A549 (cell line): Measurements from ENCODE around the gene NCLN. TPM values are rescaled to one million over a fixed set of nuclear protein-coding genes. Genes with fewer than 3 reads are reported as not detected.
"Not testable (repeated sequence)": the region's sequence is repeated elsewhere in the genome, so short reads cannot be mapped to it uniquely, and the experiment has no call there.

Experiments
- ATAC-seq, 2 experiments: fragments of 200-7000 bp in 1 of 2; fragments of >200 bp in 1 of 2; cut with Nextera tagmentation in 1 of 2; cut with Tn5 transposase in 1 of 2; 3 replicates each; pipeline versions ENCODE4 v1.8.0 to v1.9.1; 2018 to 2020; ENCODE audit warnings: mild to moderate bottlenecking in 1 of 2, moderate library complexity in 1 of 2
- CTCF ChIA-PET: fragments of 300-600 bp; sonication (Branson Sonifier 250); formaldehyde crosslinking; extraction: SDS; loops from one replicate; lab custom pipeline; 2021; ENCODE audit warnings: antibody characterized with exemption, inconsistent platforms; lab: Yijun Ruan, JAX
- POLR2A ChIA-PET: fragments of 350-600 bp; formaldehyde crosslinking; extraction: SDS; loops from one replicate; lab custom pipeline; 2021; ENCODE audit warnings: antibody characterized with exemption, inconsistent platforms; lab: Yijun Ruan, JAX
- DNase-seq, 2 experiments: peaks; one replicate each; pipeline versions ENCODE4 v3.0.0 to v3.0.0-alpha.2; 2011 to 2016; ENCODE audit warnings: low read depth in 1 of 2, low spot score in 1 of 2
- FAIRE-seq: peaks from 2 replicates; lab custom pipeline; 2011; peaks lifted over from hg19 to GRCh38; lab: Jason Lieb, UNC
- H3K27ac ChIP-seq, 2 experiments: fragments of >200 bp; sonication (Bioruptor Twin); formaldehyde crosslinking; 3 replicates each; pipeline ENCODE4 v1.5.1; 2016 to 2017
- H3K4me1 ChIP-seq: fragments of >200 bp; sonication (Bioruptor Twin); formaldehyde crosslinking; 3 replicates; pipeline ENCODE4 v1.6.1; 2016
- H3K4me2 ChIP-seq: fragments of >200 bp; sonication (Bioruptor Twin); formaldehyde crosslinking; 3 replicates; pipeline ENCODE4 v1.6.1; 2016
- H3K4me3 ChIP-seq: fragments of >200 bp; sonication (Bioruptor Twin); formaldehyde crosslinking; 3 replicates; pipeline ENCODE4 v1.5.1; 2016
- H3K9me3 ChIP-seq: fragments of >200 bp; sonication (Bioruptor Twin); formaldehyde crosslinking; 3 replicates; pipeline ENCODE4 v1.6.1; 2016
- BHLHE40 ChIP-seq: IDR thresholded peaks from 2 replicates; pipeline ENCODE4 v1.6.1; 2012; ENCODE audit warnings: low read depth, low read length, inconsistent platforms
- CHD2 ChIP-seq: fragments of 150-350 bp; IDR thresholded peaks from 2 replicates; pipeline ENCODE4 v1.6.1; 2014; ENCODE audit warnings: low read length; ENCODE audit not compliant: partially characterized antibody
- CHD4 ChIP-seq: fragments of 200-600 bp; sonication (generic); IDR thresholded peaks from 2 replicates; pipeline ENCODE4 v1.6.1; 2016; ENCODE audit warnings: antibody characterized with exemption, mild to moderate bottlenecking, borderline replicate concordance
- FOSB ChIP-seq: fragments of 250-450 bp; sonication (Bioruptor Pico); IDR thresholded peaks from 2 replicates; pipeline ENCODE4 v1.5.0; 2020; ENCODE audit warnings: mild to moderate bottlenecking, moderate library complexity
- HDAC2 ChIP-seq: fragments of 200-600 bp; sonication (generic); IDR thresholded peaks from 2 replicates; pipeline ENCODE4 v1.6.1; 2016
- HEYL ChIP-seq: fragments of 250-450 bp; sonication (Bioruptor Pico); IDR thresholded peaks from 2 replicates; pipeline ENCODE4 v1.8.0; 2021; ENCODE audit warnings: mild to moderate bottlenecking, moderate library complexity
- HOXB5 ChIP-seq: fragments of 250-450 bp; sonication (Bioruptor Pico); IDR thresholded peaks from 2 replicates; pipeline ENCODE4 v1.5.0; 2020; ENCODE audit warnings: mild to moderate bottlenecking, moderate library complexity
- JUN ChIP-seq, 2 experiments: fragments of >200 bp; sonication (Bioruptor Twin); formaldehyde crosslinking; IDR thresholded peaks; 2 replicates in 1 of 2; 3 replicates in 1 of 2; pipeline ENCODE4 v1.6.1; 2016 to 2017
- MAFK ChIP-seq: fragments of 450-650 bp; IDR thresholded peaks from 2 replicates; pipeline ENCODE4 v1.6.1; 2014; ENCODE audit not compliant: partially characterized antibody
- NR3C1 ChIP-seq: fragments of >200 bp; sonication (Bioruptor Twin); formaldehyde crosslinking; IDR thresholded peaks from 3 replicates; pipeline ENCODE4 v1.6.1; 2017
- PHF8 ChIP-seq: fragments of 200-600 bp; sonication (generic); IDR thresholded peaks from 2 replicates; pipeline ENCODE4 v1.6.1; 2016; ENCODE audit warnings: low read depth, mild to moderate bottlenecking, antibody characterized with exemption, moderate library complexity, borderline replicate concordance
- RARB ChIP-seq: fragments of 250-450 bp; sonication (Bioruptor Pico); IDR thresholded peaks from 2 replicates; pipeline ENCODE4 v1.8.0; 2021; ENCODE audit warnings: mild to moderate bottlenecking, moderate library complexity
- RCOR1 ChIP-seq: fragments of 150-350 bp; IDR thresholded peaks from 2 replicates; pipeline ENCODE4 v1.6.1; 2014; ENCODE audit warnings: antibody characterized with exemption, low read length, low read depth
- WGBS: methylation state at CpG from one replicate; pipeline ENCODE4 v1.1.6; 2017; ENCODE audit errors: missing lambda C conversion rate; 5-methylcytosine and 5-hydroxymethylcytosine counted together
- polyA plus RNA-seq, 4 experiments: library from polyadenylated mRNA; depleted of rRNA in 3 of 4; stranded (reverse); fragments of >200 nt; fragmentation: RNase III in 1 of 4; extraction: RNeasy Plus Mini Kit Qiagen cat#74134 plus additional on column Dnase treatment in 1 of 4; gene quantifications; 2 replicates in 3 of 4; 3 replicates in 1 of 4; pipeline ENCODE4 v1.2.3, GENCODE V29; 2011 to 2017
- TF ChIP-seq, protein P1 (sequence below): fragments of >200 bp; sonication (Bioruptor Twin); formaldehyde crosslinking; IDR thresholded peaks from 3 replicates; pipeline ENCODE4 v1.5.1; 2016
- TF ChIP-seq, protein P2 (sequence below): IDR thresholded peaks from 2 replicates; pipeline ENCODE4 v1.6.1; 2012

Gene NCLN
- polyA plus RNA-seq, 2 of the 4 experiments (the other 2 are of a cell fraction): 22.8 to 58.5 TPM

- Histone ChIP-seq H3K4me1 (peaks cover 14% of the 10 kb centered on the region; the same call in 2 of the 3 replicates), H3K4me2 (no peak overlapping the region), H3K4me3 (no peak overlapping the region), H3K9me3 (no peaks in the 10 kb centered on the region), H3K27ac (no peak overlapping the region)
- 82% methylated on average over 10 of the region's 13 CpGs for WGBS
- no peak for FAIRE-seq
- no peak for ATAC-seq
- CTCF ChIA-PET: interaction anchor here (0.5 to 11.0 kb wide), 2 partner anchors 38 to 205 kb away, joined by 4 to 164 read pairs; no protein-coding TSS in a partner anchor
- POLR2A ChIA-PET: no interaction called here
- TF ChIP-seq JUN (IDR thresholded peaks at IDR 0.05) (no peak), NR3C1 (no peak)
- no peak for DNase-seq
Observed at GRCh38 chr19:3167533-3168272, 18.0 kb upstream of the NCLN start.

- POLR2A ChIA-PET: no interaction called here
- WGBS: 84% methylated on average over 4 of the region's 15 CpGs
- Histone ChIP-seq H3K4me3 (no peak overlapping the region), H3K4me2 (no peak overlapping the region), H3K27ac (peak overlapping the region; percentile 45 to 79; a peak in 5 of 6 replicates), H3K9me3 (no peaks in the 10 kb centered on the region), H3K4me1 (peaks cover 25% of the 10 kb centered on the region)
- ATAC-seq (peak; percentile 37 to 60; a peak in 4 of 6 replicates), DNase-seq (no peak), FAIRE-seq (no peak)
- CTCF ChIA-PET: interaction anchor here (1.2 to 1.4 kb wide), 3 partner anchors 9 to 63 kb away, joined by 3 to 4 read pairs (median 4); no protein-coding TSS in a partner anchor
- no peak for TF ChIP-seq HDAC2
- TF ChIP-seq, protein P1, sequence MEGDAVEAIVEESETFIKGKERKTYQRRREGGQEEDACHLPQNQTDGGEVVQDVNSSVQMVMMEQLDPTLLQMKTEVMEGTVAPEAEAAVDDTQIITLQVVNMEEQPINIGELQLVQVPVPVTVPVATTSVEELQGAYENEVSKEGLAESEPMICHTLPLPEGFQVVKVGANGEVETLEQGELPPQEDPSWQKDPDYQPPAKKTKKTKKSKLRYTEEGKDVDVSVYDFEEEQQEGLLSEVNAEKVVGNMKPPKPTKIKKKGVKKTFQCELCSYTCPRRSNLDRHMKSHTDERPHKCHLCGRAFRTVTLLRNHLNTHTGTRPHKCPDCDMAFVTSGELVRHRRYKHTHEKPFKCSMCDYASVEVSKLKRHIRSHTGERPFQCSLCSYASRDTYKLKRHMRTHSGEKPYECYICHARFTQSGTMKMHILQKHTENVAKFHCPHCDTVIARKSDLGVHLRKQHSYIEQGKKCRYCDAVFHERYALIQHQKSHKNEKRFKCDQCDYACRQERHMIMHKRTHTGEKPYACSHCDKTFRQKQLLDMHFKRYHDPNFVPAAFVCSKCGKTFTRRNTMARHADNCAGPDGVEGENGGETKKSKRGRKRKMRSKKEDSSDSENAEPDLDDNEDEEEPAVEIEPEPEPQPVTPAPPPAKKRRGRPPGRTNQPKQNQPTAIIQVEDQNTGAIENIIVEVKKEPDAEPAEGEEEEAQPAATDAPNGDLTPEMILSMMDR: no peak
- no peak for TF ChIP-seq HOXB5 (CRISPR knock-in tag)
Observed at GRCh38 chr19:3171894-3172672, 13.6 kb upstream of the NCLN start.

- H3K9me3 ChIP-seq, DNase-seq, ATAC-seq, POLR2A ChIA-PET, FAIRE-seq, CTCF ChIA-PET, H3K4me3 ChIP-seq, H3K4me2 ChIP-seq: not testable (repeated sequence)
- peaks cover 31% of the 10 kb centered on the region for H3K4me1 ChIP-seq
- WGBS: 92% methylated on average over 5 of the region's 6 CpGs
- peak overlapping the region; percentile 45 to 79; a peak in 4 of 6 replicates for H3K27ac ChIP-seq
Observed at GRCh38 chr19:3172673-3173000, 13.1 kb upstream of the NCLN start.

DNA sequence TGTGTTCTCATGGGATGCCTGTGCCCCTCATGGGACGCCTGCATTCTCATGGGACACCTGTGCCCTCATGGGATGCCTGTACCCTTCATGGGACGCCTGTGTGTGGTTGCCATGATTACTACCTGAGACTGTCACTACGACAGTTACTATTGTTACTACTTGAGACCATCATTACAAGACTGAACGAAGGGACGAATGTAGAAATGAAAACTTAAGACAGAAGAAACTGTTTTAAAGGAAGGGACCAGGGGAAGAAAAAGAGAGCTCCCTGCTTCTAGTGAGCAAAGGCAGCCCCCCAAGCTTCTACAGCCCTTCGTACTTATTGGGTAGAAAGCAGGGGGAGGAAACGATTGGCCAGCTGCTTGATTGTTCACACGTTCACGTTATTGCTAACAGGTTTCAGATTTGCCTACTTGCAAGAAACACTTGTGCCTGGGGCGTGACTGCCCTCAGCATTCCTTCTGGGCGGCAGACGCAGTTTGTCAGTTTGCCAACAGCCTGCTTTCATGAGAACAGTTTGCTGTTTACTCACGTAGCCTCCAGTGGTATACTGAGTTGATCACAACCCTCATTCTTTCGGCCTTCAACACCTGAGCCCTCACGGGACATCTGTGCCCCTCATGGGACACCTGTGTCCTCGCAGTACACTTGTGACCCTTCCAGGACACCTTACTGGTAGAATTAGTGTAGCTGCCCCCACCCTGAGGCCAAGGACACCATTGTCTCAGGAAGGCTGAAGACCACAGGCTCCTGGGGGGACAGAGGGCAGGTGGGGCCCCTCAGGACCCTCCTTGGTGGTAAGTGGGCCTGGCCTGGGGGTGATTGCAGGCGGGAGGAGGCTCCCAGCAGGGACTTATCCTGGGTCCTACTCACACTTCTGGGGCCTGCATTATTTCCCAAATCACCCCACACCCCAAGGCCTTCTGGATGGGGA lies 9.7 kb upstream of the NCLN start:
- 24% methylated on average over 15 of the region's 17 CpGs for WGBS
- POLR2A ChIA-PET: no interaction called here
- CTCF ChIA-PET: interaction anchor here (0.9 to 1.2 kb wide), 3 partner anchors 13 to 72 kb away, joined by 3 to 4 read pairs (median 4); no protein-coding TSS in a partner anchor
- peak overlapping the region; percentile 80 for H3K4me2 ChIP-seq
- peak; percentile 10 to 61; a peak in 3 of 6 replicates for ATAC-seq
- peaks cover 31% of the 10 kb centered on the region for H3K4me1 ChIP-seq
- peak in 1 of 2 experiments; percentile 87 for DNase-seq
- H3K27ac ChIP-seq: peak overlapping the region; percentile 91 to 93
- TF ChIP-seq MAFK (peak; percentile 75), BHLHE40 (0 out of 2 replicates have a peak, but pooled peaks have one; percentile 36), HEYL (CRISPR knock-in tag) (no peak), RCOR1 (no peak), FOSB (no peak), RARB (no peak), NR3C1 (no peak), CHD2 (no peak), CHD4 (no peak), PHF8 (no peak)
- TF ChIP-seq, protein P2, sequence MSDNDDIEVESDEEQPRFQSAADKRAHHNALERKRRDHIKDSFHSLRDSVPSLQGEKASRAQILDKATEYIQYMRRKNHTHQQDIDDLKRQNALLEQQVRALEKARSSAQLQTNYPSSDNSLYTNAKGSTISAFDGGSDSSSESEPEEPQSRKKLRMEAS: 0 out of 2 replicates have a peak, but pooled peaks have one; percentile 35
- TF ChIP-seq, all 56 proteins: peak for 3
- Histone ChIP-seq H3K4me3 (no peak overlapping the region), H3K9me3 (no peaks in the 10 kb centered on the region)
- peak; percentile 13 for FAIRE-seq
